Skeletal muscle satellite cell (primary cell): ENCODE results near the gene SGMS1.
"Not testable (repeated sequence)": the region's sequence is repeated elsewhere in the genome, so short reads cannot be mapped to it uniquely, and the experiment has no call there.

Source experiments
- H3K27me3 ChIP-seq: 2 replicates; pipeline ENCODE4 v1.7.0; 2013; ENCODE audit warnings: low read length; ENCODE audit not compliant: control insufficient read depth, insufficient read depth
- H3K36me3 ChIP-seq: 2 replicates; pipeline ENCODE4 v1.7.0; 2013; ENCODE audit warnings: mild to moderate bottlenecking, control low read depth, low read length; ENCODE audit not compliant: insufficient read depth
- H3K4me1 ChIP-seq: 2 replicates; pipeline ENCODE4 v1.7.0; 2013; ENCODE audit warnings: low read length; ENCODE audit not compliant: control insufficient read depth, insufficient read depth
- H3K4me2 ChIP-seq: 2 replicates; pipeline ENCODE4 v1.7.0; 2013; ENCODE audit warnings: mild to moderate bottlenecking, low read length
- H3K4me3 ChIP-seq: 2 replicates; pipeline ENCODE4 v1.7.0; 2013; ENCODE audit warnings: low read length
- H3K9ac ChIP-seq: 2 replicates; pipeline ENCODE4 v1.7.0; 2013; ENCODE audit warnings: mild to moderate bottlenecking, low read depth, low read length, moderate library complexity
- H3K9me3 ChIP-seq: replicated peaks from 2 replicates; pipeline ENCODE4 v1.7.0; 2013; ENCODE audit warnings: mild to moderate bottlenecking, control low read depth, low read length

The SGMS1 gene

GRCh38 chr10:50436805-50437204 is 187.0 kb downstream of the SGMS1 start:
- Histone ChIP-seq H3K9ac (no peak overlapping the region), H3K9me3 (no peaks in the 10 kb centered on the region), H3K4me3 (no peak overlapping the region), H3K27me3 (no peaks in the 10 kb centered on the region), H3K4me2 (no peak overlapping the region), H3K36me3 (no peaks in the 10 kb centered on the region), H3K4me1 (peaks cover 7% of the 10 kb centered on the region)

- H3K4me2 ChIP-seq, result peak overlapping the region; percentile 59
Measured at GRCh38 chr10:50432211-50433009, 191.3 kb downstream of the SGMS1 start.

DNA sequence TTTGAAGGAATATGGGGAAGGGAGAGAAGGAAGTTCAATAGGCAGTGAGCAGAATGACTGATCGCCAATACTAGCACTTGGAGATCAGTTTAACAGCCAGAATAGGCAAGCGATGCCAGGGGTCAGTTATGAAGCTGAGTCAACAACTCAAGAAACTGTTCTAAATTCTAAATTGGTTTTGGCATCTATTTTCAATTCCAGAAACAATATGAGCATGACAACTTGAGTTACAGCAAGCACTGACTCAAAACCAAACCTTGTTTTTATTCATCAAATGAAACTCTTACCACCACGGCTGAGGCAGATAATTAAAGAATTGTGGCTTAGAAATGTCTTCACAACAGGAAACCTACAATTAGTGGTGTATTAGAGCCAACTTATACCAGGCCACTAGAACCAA is 192.0 kb downstream of the SGMS1 start:
- peak overlapping the region; percentile 59 for H3K4me2 ChIP-seq
- H3K9ac ChIP-seq, result peak overlapping the region; percentile 52
- H3K27me3 ChIP-seq, result no peaks in the 10 kb centered on the region
- H3K9me3 ChIP-seq, result no peaks in the 10 kb centered on the region
- H3K4me3 ChIP-seq, result peak overlapping the region; percentile 9
- H3K4me1 ChIP-seq, result peaks cover 14% of the 10 kb centered on the region
- no peaks in the 10 kb centered on the region for H3K36me3 ChIP-seq

More at GRCh38 chr10:50432211-50433009, 191.3 kb downstream of the SGMS1 start:
- Histone ChIP-seq H3K9ac (no peak overlapping the region), H3K9me3 (no peaks in the 10 kb centered on the region), H3K4me3 (no peak overlapping the region), H3K27me3 (no peaks in the 10 kb centered on the region), H3K36me3 (no peaks in the 10 kb centered on the region), H3K4me1 (peaks cover 14% of the 10 kb centered on the region)

GRCh38 chr10:50431133-50431532 is 192.6 kb downstream of the SGMS1 start:
- Histone ChIP-seq H3K9me3 (no peaks in the 10 kb centered on the region), H3K4me1 (peaks cover 14% of the 10 kb centered on the region), H3K36me3 (no peaks in the 10 kb centered on the region), H3K4me2 (peak overlapping the region; percentile 59), H3K9ac (peak overlapping the region; percentile 52), H3K27me3 (no peaks in the 10 kb centered on the region), H3K4me3 (peak overlapping the region; percentile 9)

DNA sequence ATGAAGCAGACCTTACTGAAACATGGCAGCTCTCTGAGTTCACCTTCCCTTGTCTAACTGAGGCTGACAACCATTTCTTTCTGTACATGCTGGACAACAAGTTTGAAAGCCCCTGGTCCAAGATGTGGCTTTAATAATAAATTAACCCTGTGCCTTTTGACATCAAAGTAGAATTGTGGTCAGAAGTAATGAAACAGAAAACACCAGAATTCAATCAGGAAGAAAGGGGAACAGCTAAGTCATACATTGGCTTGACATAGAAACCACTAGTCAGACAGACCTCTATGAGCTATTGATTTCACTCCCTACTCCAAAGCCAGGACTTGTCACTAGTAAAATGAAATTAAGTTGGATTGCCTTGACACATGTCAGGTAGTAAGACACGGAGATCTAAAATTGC is 197.3 kb downstream of the SGMS1 start:
- no peak overlapping the region for H3K9ac ChIP-seq
- no peak overlapping the region for H3K4me2 ChIP-seq

DNA sequence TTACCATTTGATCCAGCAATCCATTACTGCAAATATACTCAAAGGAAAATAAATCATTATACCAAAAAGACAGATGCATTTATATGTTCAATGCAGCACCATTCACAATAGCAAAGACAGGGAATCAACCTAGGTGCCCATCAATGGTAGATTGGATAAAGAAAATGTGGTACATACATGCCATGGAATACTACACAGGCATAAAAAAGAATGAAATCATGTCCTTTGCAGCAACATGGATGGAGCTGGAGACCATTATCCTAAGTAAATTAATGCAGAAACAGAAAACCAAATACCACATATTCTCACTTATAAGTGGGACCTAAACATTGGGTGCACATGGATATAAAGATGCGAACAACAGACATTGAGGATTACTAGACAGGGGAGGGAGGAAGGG is 198.5 kb downstream of the SGMS1 start:
- not testable (repeated sequence) for H3K9me3 ChIP-seq, H3K9ac ChIP-seq, H3K4me2 ChIP-seq, H3K36me3 ChIP-seq, H3K27me3 ChIP-seq, H3K4me1 ChIP-seq, H3K4me3 ChIP-seq

More for the DNA sequence above, 197.3 kb downstream of the SGMS1 start:
- no peaks in the 10 kb centered on the region for H3K27me3 ChIP-seq
- no peaks in the 10 kb centered on the region for H3K36me3 ChIP-seq
- peaks cover 4% of the 10 kb centered on the region for H3K4me1 ChIP-seq
- no peaks in the 10 kb centered on the region for H3K9me3 ChIP-seq
- H3K4me3 ChIP-seq, result no peak overlapping the region

- Histone ChIP-seq H3K27me3 (no peaks in the 10 kb centered on the region), H3K9ac (no peak overlapping the region), H3K36me3 (no peaks in the 10 kb centered on the region), H3K9me3 (no peaks in the 10 kb centered on the region), H3K4me2 (no peak overlapping the region), H3K4me3 (no peak overlapping the region), H3K4me1 (peaks cover 3% of the 10 kb centered on the region)
Measured at GRCh38 chr10:50423448-50423847, 200.3 kb downstream of the SGMS1 start.

- Histone ChIP-seq H3K9ac (no peak overlapping the region), H3K4me1 (peaks cover 4% of the 10 kb centered on the region), H3K4me3 (no peak overlapping the region), H3K4me2 (no peak overlapping the region), H3K27me3 (no peaks in the 10 kb centered on the region), H3K9me3 (no peaks in the 10 kb centered on the region), H3K36me3 (no peaks in the 10 kb centered on the region)
Measured at GRCh38 chr10:50422259-50422658, 201.5 kb downstream of the SGMS1 start.

GRCh38 chr10:50421026-50421719 is 202.6 kb downstream of the SGMS1 start:
- Histone ChIP-seq H3K27me3 (no peaks in the 10 kb centered on the region), H3K9ac (no peak overlapping the region), H3K9me3 (no peaks in the 10 kb centered on the region), H3K4me1 (peaks cover 13% of the 10 kb centered on the region), H3K36me3 (no peaks in the 10 kb centered on the region), H3K4me2 (no peak overlapping the region), H3K4me3 (no peak overlapping the region)

- Histone ChIP-seq H3K27me3 (no peaks in the 10 kb centered on the region), H3K4me1 (peaks cover 15% of the 10 kb centered on the region), H3K4me3 (no peak overlapping the region)
Measured at GRCh38 chr10:50420196-50420595, 203.6 kb downstream of the SGMS1 start.

DNA sequence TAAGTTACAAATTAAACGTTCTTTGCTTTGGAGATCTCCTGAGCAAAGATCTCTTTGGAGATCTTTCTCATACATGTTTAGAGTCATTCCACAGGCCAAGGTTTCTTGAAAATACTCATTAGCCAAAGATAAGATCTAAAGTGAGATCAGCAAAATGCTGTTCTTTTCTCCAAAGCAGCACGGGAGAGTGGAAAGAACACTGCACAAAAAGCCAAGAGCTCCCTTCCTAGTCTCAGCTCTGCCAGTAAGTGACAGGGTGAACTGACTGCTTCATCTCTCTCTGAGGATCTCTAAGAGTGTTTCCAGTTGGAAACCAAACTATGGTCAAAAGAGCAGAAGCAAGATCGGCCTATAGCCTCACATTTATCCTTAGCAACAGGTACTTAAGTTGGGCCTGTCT is 204.0 kb downstream of the SGMS1 start:
- H3K4me3 ChIP-seq, result no peak overlapping the region

More at GRCh38 chr10:50420196-50420595, 203.6 kb downstream of the SGMS1 start:
- H3K9ac ChIP-seq, result no peak overlapping the region
- no peaks in the 10 kb centered on the region for H3K36me3 ChIP-seq
- no peak overlapping the region for H3K4me2 ChIP-seq
- no peaks in the 10 kb centered on the region for H3K9me3 ChIP-seq

More for the DNA sequence above, 204.0 kb downstream of the SGMS1 start:
- peaks cover 15% of the 10 kb centered on the region for H3K4me1 ChIP-seq
- no peaks in the 10 kb centered on the region for H3K36me3 ChIP-seq
- no peak overlapping the region for H3K4me2 ChIP-seq
- no peak overlapping the region for H3K9ac ChIP-seq
- H3K9me3 ChIP-seq, result no peaks in the 10 kb centered on the region
- H3K27me3 ChIP-seq, result no peaks in the 10 kb centered on the region
